Measurements from ENCODE around the gene C2CD4C. TPM values are rescaled to one million over a fixed set of nuclear protein-coding genes. Genes with fewer than 3 reads are reported as not detected.

C2CD4C gene
- total RNA-seq, 2 donors from 2014 or later, result 0.52 to 0.96 TPM

GRCh38 chr19:379796-380195 lies 29.2 kb downstream of the C2CD4C start:
- Histone ChIP-seq H3K27me3 (peaks cover 12% of the 10 kb centered on the region), H3K36me3 (no peaks in the 10 kb centered on the region), H3K4me1 (no peaks in the 10 kb centered on the region), H3K27ac (no peak overlapping the region), H3K9ac (ENCODE audit: low read depth in 2 of 2, low read length in 2 of 2) (no peak overlapping the region), H3K9me3 (no peaks in the 10 kb centered on the region), H3K4me3 (no peak overlapping the region)
- no peak for DNase-seq
- intact Hi-C loops (cut with DNase I), result loop anchor here (10.0 kb wide), 1 partner anchor 95 kb away; a partner anchor contains a TSS
- TF ChIP-seq CTCF (IDR thresholded peaks at IDR 0.05), result no peak

- no peak for TF ChIP-seq CTCF (IDR thresholded peaks at IDR 0.05)
- DNase-seq, result no peak
- no peak overlapping the region for H3K27ac ChIP-seq
- H3K9me3 ChIP-seq, result no peaks in the 10 kb centered on the region
- no peak overlapping the region for H3K4me3 ChIP-seq
- H3K4me1 ChIP-seq, result no peaks in the 10 kb centered on the region
- intact Hi-C loops (cut with DNase I), result no loop called here
- no peaks in the 10 kb centered on the region for H3K36me3 ChIP-seq
- H3K9ac ChIP-seq (ENCODE audit: low read depth in 2 of 2, low read length in 2 of 2), result no peak overlapping the region
- peaks cover 3% of the 10 kb centered on the region for H3K27me3 ChIP-seq
Measured at GRCh38 chr19:378706-379105, 30.2 kb downstream of the C2CD4C start.

GRCh38 chr19:377801-378581 lies 31.0 kb downstream of the C2CD4C start:
- no peak overlapping the region for H3K27ac ChIP-seq
- no peak for DNase-seq
- no peak overlapping the region for H3K9ac ChIP-seq (ENCODE audit: low read depth in 2 of 2, low read length in 2 of 2)
- intact Hi-C loops (cut with DNase I), result no loop called here
- no peak for TF ChIP-seq CTCF (IDR thresholded peaks at IDR 0.05)
- H3K4me3 ChIP-seq, result no peak overlapping the region
- H3K4me1 ChIP-seq, result no peaks in the 10 kb centered on the region
- no peaks in the 10 kb centered on the region for H3K36me3 ChIP-seq
- no peaks in the 10 kb centered on the region for H3K9me3 ChIP-seq
- H3K27me3 ChIP-seq, result no peaks in the 10 kb centered on the region

DNA sequence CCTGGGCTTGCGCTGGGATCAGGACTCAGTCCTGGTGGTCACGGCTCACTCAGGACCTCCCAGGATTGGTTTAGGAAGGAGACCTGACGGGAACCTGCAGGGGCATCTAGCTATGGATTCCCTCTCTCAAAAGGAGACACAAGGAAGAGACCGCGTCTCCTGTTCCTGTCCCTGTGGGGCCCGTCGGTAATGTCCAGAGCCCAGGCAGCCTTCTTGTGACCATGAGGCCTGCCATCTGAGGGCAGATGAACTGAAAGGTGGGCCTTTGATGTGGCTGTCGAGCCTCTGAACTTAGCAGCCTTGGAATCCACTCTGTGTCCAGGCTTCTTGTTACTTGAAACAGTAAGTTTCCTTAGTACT lies 32.9 kb downstream of the C2CD4C start:
- no peak for TF ChIP-seq CTCF (IDR thresholded peaks at IDR 0.05)
- DNase-seq, result no peak
- Histone ChIP-seq H3K27ac (no peak overlapping the region), H3K27me3 (no peaks in the 10 kb centered on the region), H3K9me3 (no peaks in the 10 kb centered on the region), H3K9ac (ENCODE audit: low read depth in 2 of 2, low read length in 2 of 2) (no peak overlapping the region), H3K4me1 (no peaks in the 10 kb centered on the region), H3K36me3 (no peaks in the 10 kb centered on the region), H3K4me3 (no peak overlapping the region)
- intact Hi-C loops (cut with DNase I), result no loop called here

- Histone ChIP-seq H3K9ac (ENCODE audit: low read depth in 2 of 2, low read length in 2 of 2) (no peak overlapping the region), H3K4me1 (no peaks in the 10 kb centered on the region), H3K27ac (no peak overlapping the region), H3K36me3 (no peaks in the 10 kb centered on the region), H3K9me3 (no peaks in the 10 kb centered on the region), H3K27me3 (no peaks in the 10 kb centered on the region), H3K4me3 (no peak overlapping the region)
- no peak for DNase-seq
- intact Hi-C loops (cut with DNase I), result no loop called here
- no peak for TF ChIP-seq CTCF (IDR thresholded peaks at IDR 0.05)
Measured at GRCh38 chr19:375395-376110, 33.4 kb downstream of the C2CD4C start.

All from colonic mucosa (tissue), 4 donors.